NT2/D1 (cell line): ENCODE results near the gene HSD17B1.

Experiments
- DNase-seq: peaks from one replicate; pipeline ENCODE4 v3.0.0-alpha.2; 2011; ENCODE audit warnings: low read depth, low spot score
- H3K27me3 ChIP-seq: 2 replicates; pipeline ENCODE4 v1.6.0; 2011; ENCODE audit warnings: mild to moderate bottlenecking; ENCODE audit not compliant: insufficient read length, insufficient read depth
- H3K36me3 ChIP-seq: 2 replicates; pipeline ENCODE4 v1.6.1; 2011; ENCODE audit warnings: mild to moderate bottlenecking, low read length, mixed read lengths; ENCODE audit not compliant: insufficient read depth, insufficient read length
- H3K4me1 ChIP-seq: 2 replicates; pipeline ENCODE4 v1.5.1; 2011; ENCODE audit not compliant: insufficient read depth, insufficient read length
- H3K4me3 ChIP-seq: 2 replicates; pipeline ENCODE4 v1.5.1; 2011; ENCODE audit warnings: low read depth; ENCODE audit not compliant: insufficient read length
- H3K9ac ChIP-seq: 2 replicates; pipeline ENCODE4 v1.6.0; 2011; ENCODE audit warnings: low read depth; ENCODE audit not compliant: insufficient read length
- H3K9me3 ChIP-seq: 2 replicates; pipeline ENCODE4 v1.5.1; 2011; ENCODE audit warnings: mild to moderate bottlenecking, low read length; ENCODE audit not compliant: insufficient read depth
- SUZ12 ChIP-seq: IDR thresholded peaks from 2 replicates; pipeline ENCODE4 v1.6.1; 2011; ENCODE audit not compliant: insufficient read length, insufficient read depth; ENCODE audit errors: extremely low read depth
- YY1 ChIP-seq: IDR thresholded peaks from 2 replicates; pipeline ENCODE4 v1.6.1; 2011; ENCODE audit not compliant: insufficient read length, insufficient read depth
- ZNF274 ChIP-seq: IDR thresholded peaks from 2 replicates; pipeline ENCODE4 v1.6.1; 2011; ENCODE audit warnings: mild to moderate bottlenecking, low read depth, low read length

Gene HSD17B1

DNA sequence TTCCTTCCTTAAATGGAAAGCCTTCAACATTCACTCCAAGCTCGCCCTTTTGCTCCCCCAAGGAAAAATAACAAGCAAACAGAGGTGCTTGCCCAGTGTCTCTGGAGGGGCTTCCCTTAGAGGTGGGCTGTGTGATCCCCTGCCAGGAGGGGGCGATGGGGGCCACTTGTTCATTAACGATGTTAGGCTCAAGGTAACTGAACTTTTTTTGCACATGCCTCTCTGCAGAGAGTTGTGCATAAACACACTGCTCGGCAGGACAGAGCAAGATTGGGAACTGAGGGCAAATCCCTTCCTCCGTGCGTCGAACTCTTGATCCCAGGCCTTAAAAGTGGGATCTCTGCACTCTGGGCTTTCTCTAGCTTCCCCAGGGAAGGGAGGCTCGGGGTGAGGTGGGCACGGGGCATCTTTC, 32.2 kb upstream of the HSD17B1 start:
- Histone ChIP-seq H3K4me3 (no peak overlapping the region), H3K36me3 (peaks cover 46% of the 10 kb centered on the region), H3K27me3 (no peaks in the 10 kb centered on the region), H3K4me1 (peaks cover 44% of the 10 kb centered on the region), H3K9ac (no peak overlapping the region), H3K9me3 (no peaks in the 10 kb centered on the region)
- DNase-seq: no peak
- TF ChIP-seq YY1: no peak
- no peak for TF ChIP-seq ZNF274
- no peak for TF ChIP-seq SUZ12

DNA sequence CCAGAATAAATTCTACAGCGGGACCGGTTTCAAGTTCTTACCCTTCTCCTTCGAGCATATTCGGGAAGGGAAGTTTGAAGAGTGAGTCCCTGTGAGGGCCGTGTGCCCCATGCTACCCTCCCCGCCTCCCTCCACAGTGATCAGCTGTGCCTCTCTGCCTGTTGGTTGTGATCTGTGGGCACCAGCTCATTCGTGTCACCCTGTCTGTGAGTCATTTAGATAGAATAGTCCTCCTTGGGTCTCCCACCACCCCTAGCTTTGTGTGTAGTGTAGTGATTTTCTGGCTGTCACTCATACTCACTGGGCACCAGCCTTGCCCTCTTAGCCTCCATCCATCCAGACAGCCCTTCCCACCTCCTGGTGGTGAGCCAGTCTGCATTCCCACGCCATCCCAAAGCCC, 31.7 kb upstream of the HSD17B1 start:
- H3K9me3 ChIP-seq: no peaks in the 10 kb centered on the region
- H3K9ac ChIP-seq: no peak overlapping the region
- TF ChIP-seq SUZ12: no peak
- TF ChIP-seq ZNF274: no peak
- no peak for TF ChIP-seq YY1
- DNase-seq: no peak
- H3K36me3 ChIP-seq: peaks cover 46% of the 10 kb centered on the region
- no peaks in the 10 kb centered on the region for H3K27me3 ChIP-seq
- H3K4me3 ChIP-seq: no peak overlapping the region
- H3K4me1 ChIP-seq: peaks cover 44% of the 10 kb centered on the region

DNA sequence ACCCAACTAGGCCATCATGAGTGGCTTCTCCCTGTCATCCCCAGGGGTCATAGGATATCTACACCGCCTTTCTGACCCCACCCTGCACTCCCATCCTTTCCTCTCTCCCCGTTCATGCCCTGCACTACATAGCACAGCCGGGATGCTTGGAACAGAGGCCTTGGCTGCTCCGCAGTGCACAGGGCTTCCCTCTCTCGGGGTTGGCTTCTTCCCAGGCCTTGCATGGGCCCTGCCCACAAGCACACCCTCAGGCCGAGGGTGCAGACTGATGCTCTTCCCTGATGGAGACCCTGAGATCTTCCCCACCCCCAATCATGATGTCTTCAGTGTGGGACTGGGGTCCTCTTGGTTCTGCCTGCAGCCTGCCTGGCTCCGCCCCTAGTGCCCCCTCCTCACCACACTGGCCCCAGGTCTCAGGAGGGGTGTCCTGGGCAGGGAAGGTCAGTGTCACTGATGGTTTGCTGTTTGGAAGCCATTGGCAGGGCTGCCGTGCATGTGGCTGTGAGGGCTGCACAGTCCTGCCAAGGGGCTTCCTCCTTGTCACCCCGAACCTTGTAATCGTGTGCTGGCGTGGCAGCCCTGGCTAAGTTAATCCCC, 31.0 kb upstream of the HSD17B1 start:
- H3K27me3 ChIP-seq: no peaks in the 10 kb centered on the region
- peaks cover 44% of the 10 kb centered on the region for H3K4me1 ChIP-seq
- H3K4me3 ChIP-seq: no peak overlapping the region
- H3K9ac ChIP-seq: peak overlapping the region; percentile 58
- peaks cover 43% of the 10 kb centered on the region for H3K36me3 ChIP-seq
- H3K9me3 ChIP-seq: no peaks in the 10 kb centered on the region
- DNase-seq: no peak
- no peak for TF ChIP-seq ZNF274
- TF ChIP-seq SUZ12: no peak
- no peak for TF ChIP-seq YY1

DNA sequence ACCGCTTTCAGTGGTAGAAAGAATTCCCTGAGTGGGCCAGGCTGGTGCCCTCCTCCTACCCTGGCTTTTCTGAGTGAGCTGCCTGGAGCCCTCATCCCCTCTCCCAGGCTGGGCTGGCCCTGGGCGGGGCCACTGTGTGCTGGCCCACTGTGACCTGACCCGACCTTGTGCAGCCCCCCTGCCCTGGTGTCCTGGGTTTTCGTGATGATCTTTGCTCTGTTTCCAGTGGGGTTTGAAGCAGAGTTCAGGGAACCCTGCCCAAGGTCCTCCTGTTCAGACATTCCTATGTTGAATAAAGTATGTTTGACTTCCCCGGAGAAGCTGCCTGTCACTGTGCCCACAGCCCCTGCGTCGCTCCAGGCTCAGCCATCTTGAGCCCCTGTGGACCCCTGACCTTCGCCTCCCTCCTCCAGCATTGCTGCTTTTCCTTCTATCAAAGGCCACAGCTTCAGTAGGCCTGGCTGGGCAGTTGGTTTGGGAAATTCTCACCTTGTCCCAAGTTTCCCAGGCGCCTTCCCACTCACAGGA, 30.4 kb upstream of the HSD17B1 start:
- no peaks in the 10 kb centered on the region for H3K27me3 ChIP-seq
- H3K9ac ChIP-seq: peak overlapping the region; percentile 58
- no peaks in the 10 kb centered on the region for H3K9me3 ChIP-seq
- H3K4me1 ChIP-seq: peaks cover 46% of the 10 kb centered on the region
- H3K36me3 ChIP-seq: peaks cover 39% of the 10 kb centered on the region
- TF ChIP-seq ZNF274: no peak
- no peak for TF ChIP-seq SUZ12
- TF ChIP-seq YY1: no peak
- no peak overlapping the region for H3K4me3 ChIP-seq
- no peak for DNase-seq

DNA sequence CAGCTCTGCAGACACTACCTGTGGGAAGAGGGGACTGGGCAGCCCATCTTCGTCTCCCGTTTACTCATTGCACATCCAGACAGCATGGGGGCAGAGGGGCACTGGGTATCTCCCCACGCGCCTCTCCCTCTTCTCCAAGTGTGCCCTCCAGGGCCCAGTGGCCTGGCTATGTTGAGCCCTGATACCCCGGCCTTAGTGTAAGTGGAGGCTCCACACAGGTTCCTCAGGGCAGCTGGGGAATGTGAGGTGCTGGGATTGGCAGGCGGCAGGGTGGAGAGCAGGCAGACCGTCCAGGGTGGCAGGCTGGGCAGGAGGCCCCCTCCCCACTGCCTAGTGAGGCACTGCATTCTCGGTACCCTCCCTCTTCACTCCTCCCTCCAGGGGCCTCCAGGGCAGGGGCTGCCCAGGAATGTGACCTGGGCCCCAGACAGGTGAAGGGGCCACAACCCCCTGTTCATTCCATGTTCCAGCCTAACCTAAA, 29.9 kb upstream of the HSD17B1 start:
- no peaks in the 10 kb centered on the region for H3K9me3 ChIP-seq
- H3K36me3 ChIP-seq: peaks cover 34% of the 10 kb centered on the region
- no peak for TF ChIP-seq YY1
- no peak for TF ChIP-seq SUZ12
- TF ChIP-seq ZNF274: no peak
- no peaks in the 10 kb centered on the region for H3K27me3 ChIP-seq
- H3K4me3 ChIP-seq: no peak overlapping the region
- DNase-seq: no peak
- peaks cover 46% of the 10 kb centered on the region for H3K4me1 ChIP-seq
- H3K9ac ChIP-seq: peak overlapping the region; percentile 27

DNA sequence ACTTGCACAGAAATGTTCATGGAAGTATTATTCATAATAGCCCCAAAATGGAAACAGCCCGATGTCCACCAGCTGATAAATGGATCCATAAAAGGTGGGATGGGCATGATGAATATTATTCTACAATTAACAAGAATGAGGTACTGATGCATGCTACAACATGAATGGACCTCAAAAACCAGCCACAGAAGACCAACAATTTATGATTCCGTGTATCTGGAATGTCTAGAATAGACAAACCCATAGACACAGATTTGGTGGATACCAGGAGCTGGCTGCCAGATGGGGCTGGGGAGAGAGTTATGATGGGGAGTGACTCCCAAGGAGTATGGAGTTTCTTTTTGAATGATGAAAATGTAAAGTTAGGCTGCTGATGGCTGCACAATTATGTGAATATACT, 27.5 kb upstream of the HSD17B1 start:
- peaks cover 34% of the 10 kb centered on the region for H3K4me1 ChIP-seq
- no peak overlapping the region for H3K4me3 ChIP-seq
- peaks cover 26% of the 10 kb centered on the region for H3K36me3 ChIP-seq
- H3K27me3 ChIP-seq: no peaks in the 10 kb centered on the region
- H3K9me3 ChIP-seq: no peaks in the 10 kb centered on the region; the same call in 1 of the 2 replicates
- H3K9ac ChIP-seq: no peak overlapping the region
- no peak for TF ChIP-seq YY1
- no peak for TF ChIP-seq SUZ12
- TF ChIP-seq ZNF274: no peak
- DNase-seq: no peak

DNA sequence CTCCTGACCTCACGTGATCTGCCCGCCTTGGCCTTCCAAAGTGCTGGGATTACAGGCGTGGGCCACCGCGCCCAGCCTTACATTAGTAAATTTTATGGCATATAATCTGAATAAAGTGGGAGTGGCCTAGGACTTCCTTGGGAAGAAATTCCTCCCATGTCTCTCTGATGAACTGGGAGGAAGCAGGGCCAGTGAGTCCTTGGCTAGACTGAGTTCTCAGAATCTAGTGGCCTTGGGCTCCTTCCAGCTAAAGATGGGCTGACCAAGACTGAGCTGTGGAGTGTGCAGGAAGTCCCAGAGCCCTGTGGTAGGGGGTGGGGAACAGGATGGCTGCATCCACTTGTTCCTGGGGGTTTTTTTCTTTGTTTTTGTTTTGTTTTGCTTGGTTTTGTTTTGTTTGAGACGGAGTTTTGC, 26.7 kb upstream of the HSD17B1 start:
- H3K36me3 ChIP-seq: peaks cover 24% of the 10 kb centered on the region
- no peak overlapping the region for H3K9ac ChIP-seq
- no peak for TF ChIP-seq YY1
- no peak for TF ChIP-seq ZNF274
- TF ChIP-seq SUZ12: no peak
- peaks cover 28% of the 10 kb centered on the region for H3K4me1 ChIP-seq
- H3K27me3 ChIP-seq: peaks cover under 1% of the 10 kb centered on the region
- no peak overlapping the region for H3K4me3 ChIP-seq
- H3K9me3 ChIP-seq: no peaks in the 10 kb centered on the region; the same call in 1 of the 2 replicates
- DNase-seq: no peak
